Stimulated activated CD8-positive, alpha-beta memory T cell treated with anti-CD3 and anti-CD28 coated beads, Interleukin-7, amount 100 ng/mL, for 48 hours (primary cell): ENCODE results near the gene PLPP1.

Source experiments
- DNase-seq, 2 donors: peaks; one replicate each; pipeline ENCODE4 v3.0.0-alpha.2; 2020; ENCODE audit warnings: low read depth in 1 of 2; ENCODE audit errors: extremely low read depth in 1 of 2

Gene PLPP1

GRCh38 chr5:55413644-55414043 lies 121.1 kb downstream of the PLPP1 start:
- no peak for DNase-seq

- DNase-seq, result no peak
Observed at GRCh38 chr5:55411876-55412275, 122.9 kb downstream of the PLPP1 start.

- DNase-seq, result no peak
Observed at GRCh38 chr5:55410845-55411244, 123.9 kb downstream of the PLPP1 start.

GRCh38 chr5:55409775-55410174 lies 125.0 kb downstream of the PLPP1 start:
- no peak for DNase-seq

- no peak for DNase-seq
Observed at GRCh38 chr5:55407984-55408383, 126.8 kb downstream of the PLPP1 start.

- DNase-seq, result no peak
Observed at GRCh38 chr5:55407059-55407684, 127.6 kb downstream of the PLPP1 start.

GRCh38 chr5:55406292-55406691 lies 128.5 kb downstream of the PLPP1 start:
- DNase-seq, result no peak

- no peak for DNase-seq
Observed at GRCh38 chr5:55402199-55402598, 132.6 kb downstream of the PLPP1 start.

GRCh38 chr5:55393501-55394175 lies 141.1 kb downstream of the PLPP1 start:
- DNase-seq, result no peak

GRCh38 chr5:55392669-55393068 lies 142.1 kb downstream of the PLPP1 start:
- no peak for DNase-seq

GRCh38 chr5:55391707-55392106 lies 143.1 kb downstream of the PLPP1 start:
- DNase-seq, result no peak

- DNase-seq, result no peak
Observed at GRCh38 chr5:55387865-55388264, 146.9 kb downstream of the PLPP1 start.

GRCh38 chr5:55386356-55386755 lies 148.4 kb downstream of the PLPP1 start:
- DNase-seq, result no peak

GRCh38 chr5:55385846-55386245 lies 148.9 kb downstream of the PLPP1 start:
- no peak for DNase-seq

- DNase-seq, result no peak
Observed at GRCh38 chr5:55385227-55385626, 149.5 kb downstream of the PLPP1 start.

GRCh38 chr5:55384072-55384471 lies 150.7 kb downstream of the PLPP1 start:
- DNase-seq, result no peak

GRCh38 chr5:55383254-55383653 lies 151.5 kb downstream of the PLPP1 start:
- DNase-seq, result no peak

GRCh38 chr5:55377810-55378209 lies 157.0 kb downstream of the PLPP1 start:
- no peak for DNase-seq
